HepG2 (cell line): ENCODE data around the gene KMT2B.

ENCODE experiments used
- AHR ChIP-seq: IDR thresholded peaks from 2 replicates; pipeline ENCODE4 v1.6.1; 2018; ENCODE audit warnings: missing genetic modification reagents, missing compliant biosample characterization
- ARNT2 ChIP-seq: sonication (generic); formaldehyde crosslinking; IDR thresholded peaks from 2 replicates; pipeline ENCODE4 v1.8.0; 2022; ENCODE audit warnings: mild to moderate bottlenecking, low read depth, missing genetic modification reagents, moderate library complexity
- BRCA1 ChIP-seq: sonication (generic); formaldehyde crosslinking; IDR thresholded peaks from 2 replicates; pipeline ENCODE4 v1.4.0; 2020; ENCODE audit warnings: missing genetic modification reagents
- CTCF ChIP-seq: sonication (generic); formaldehyde crosslinking; IDR thresholded peaks from 2 replicates; pipeline ENCODE4 v1.5.0; 2020; ENCODE audit warnings: mild to moderate bottlenecking, missing genetic modification reagents, moderate library complexity
- E2F1 ChIP-seq: sonication (generic); formaldehyde crosslinking; IDR thresholded peaks from 2 replicates; pipeline ENCODE4 v1.5.0; 2020; ENCODE audit warnings: missing genetic modification reagents
- EZH2 ChIP-seq: conservative IDR thresholded peaks from 2 replicates; pipeline ENCODE4 v1.6.1; 2012; ENCODE audit warnings: mild to moderate bottlenecking, low read depth, low read length, moderate library complexity
- MTA1 ChIP-seq: sonication (generic); formaldehyde crosslinking; IDR thresholded peaks from 2 replicates; pipeline ENCODE4 v1.4.0; 2020; ENCODE audit warnings: missing genetic modification reagents, mild to moderate bottlenecking, borderline replicate concordance
- REST ChIP-seq, 2 experiments: IDR thresholded peaks; 2 replicates each; pipeline ENCODE4 v1.6.1; 2011 to 2012; ENCODE audit warnings: low read length in 2 of 2, borderline replicate concordance in 1 of 2, low read depth in 1 of 2, mild to moderate bottlenecking in 1 of 2, moderate library complexity in 1 of 2
- RFX5 ChIP-seq: IDR thresholded peaks from 2 replicates; pipeline ENCODE4 v1.6.1; 2011; ENCODE audit warnings: low read depth, low read length, improper control_type of control experiment
- SALL2 ChIP-seq: sonication (generic); formaldehyde crosslinking; IDR thresholded peaks from 2 replicates; pipeline ENCODE4 v1.8.1; 2023; ENCODE audit warnings: mild to moderate bottlenecking, missing genetic modification reagents, inconsistent platforms
- SUZ12 ChIP-seq: fragments of 150-350 bp; IDR thresholded peaks from 2 replicates; pipeline ENCODE4 v1.6.1; 2014; ENCODE audit warnings: low read depth, low read length
- ZNF414 ChIP-seq: sonication (generic); formaldehyde crosslinking; IDR thresholded peaks from 2 replicates; pipeline ENCODE4 v1.5.0; 2020; ENCODE audit warnings: missing genetic modification reagents
- ZNF749 ChIP-seq: sonication (generic); formaldehyde crosslinking; IDR thresholded peaks from 2 replicates; pipeline ENCODE4 v1.8.0; 2022; ENCODE audit warnings: mild to moderate bottlenecking, missing genetic modification reagents, moderate library complexity, borderline replicate concordance

DNA sequence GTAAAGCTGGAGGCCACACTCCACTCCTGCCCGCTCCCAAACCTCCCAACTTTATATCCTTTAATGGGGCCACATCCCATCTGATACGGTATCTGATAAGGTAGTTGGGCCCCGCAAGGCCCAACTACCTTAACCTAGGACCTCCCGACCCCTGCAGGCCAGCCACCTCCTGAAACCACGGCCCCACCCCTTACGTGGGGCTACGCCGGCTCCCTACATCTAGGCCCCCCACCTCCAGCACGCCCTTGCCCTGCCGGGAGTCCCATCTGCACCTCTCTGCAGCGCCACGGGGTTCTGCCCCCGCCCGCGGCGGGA is 22.3 kb downstream of the KMT2B start:
- TF ChIP-seq ARNT2 (CRISPR knock-in tag) = no peak
- no peak for TF ChIP-seq REST (IDR thresholded peaks at IDR 0.05; ENCODE audit: borderline replicate concordance in 1 of 2, low read depth in 1 of 2, low read length in 2 of 2)
- no peak for TF ChIP-seq SUZ12
- TF ChIP-seq SALL2 (CRISPR knock-in tag) = no peak
- no peak for TF ChIP-seq ZNF749 (CRISPR knock-in tag)
- no peak for TF ChIP-seq E2F1 (CRISPR knock-in tag)
- no peak for TF ChIP-seq MTA1 (CRISPR knock-in tag)
- no peak for TF ChIP-seq RFX5
- TF ChIP-seq ZNF414 (CRISPR knock-in tag) = no peak
- no peak for TF ChIP-seq AHR (CRISPR knock-in tag)
- TF ChIP-seq CTCF (CRISPR knock-in tag) = no peak
- TF ChIP-seq BRCA1 (CRISPR knock-in tag) = no peak
- no peak for TF ChIP-seq EZH2
